Kidney glomerular epithelial cell (primary cell): ENCODE results near the gene GBP3.
"Not testable (repeated sequence)": the region's sequence is repeated elsewhere in the genome, so short reads cannot be mapped to it uniquely, and the experiment has no call there.

Experiments
- DNase-seq: peaks from one replicate; lab custom pipeline; 2025; lab: John Stamatoyannopoulos, UW

GBP3 gene

GRCh38 chr1:89022167-89022959, at the start of gene GBP3:
Gene GBP3 (minus strand): TSS chr1:89022866. CDS start chr1:89020721, 2,145 bp downstream.
- DNase-seq, result peak; percentile 68

GRCh38 chr1:89070509-89070908, 47.8 kb upstream of the GBP3 start:
- no peak for DNase-seq

GRCh38 chr1:89069951-89070350, 47.3 kb upstream of the GBP3 start:
- no peak for DNase-seq

- no peak for DNase-seq
These were observed 45.6 kb upstream of the GBP3 start for GRCh38 chr1:89068291-89068690.

GRCh38 chr1:89065079-89065868, 42.6 kb upstream of the GBP3 start, which contains the start of gene GBP1:
Gene GBP1 (minus strand): TSS chr1:89065208. CDS start chr1:89063234, 1,974 bp downstream.
- DNase-seq, result peak; percentile 84

- peak; percentile 14 for DNase-seq
These were observed 42.0 kb upstream of the GBP3 start for GRCh38 chr1:89064632-89065031.

GRCh38 chr1:89063094-89063493, 40.4 kb upstream of the GBP3 start:
- no peak for DNase-seq

- DNase-seq, result no peak
These were observed 37.4 kb upstream of the GBP3 start for GRCh38 chr1:89060091-89060490.

- DNase-seq, result no peak
These were observed 29.3 kb upstream of the GBP3 start for GRCh38 chr1:89051955-89052312.

GRCh38 chr1:89051300-89051954, 28.8 kb upstream of the GBP3 start:
- no peak for DNase-seq

- DNase-seq, result no peak
These were observed 28.0 kb upstream of the GBP3 start for GRCh38 chr1:89050649-89051033.

- DNase-seq, result not testable (repeated sequence)
These were observed 27.4 kb upstream of the GBP3 start for GRCh38 chr1:89049901-89050648.

GRCh38 chr1:89049187-89049586, 26.5 kb upstream of the GBP3 start:
- DNase-seq, result not testable (repeated sequence)

- no peak for DNase-seq
These were observed 25.1 kb upstream of the GBP3 start for GRCh38 chr1:89047734-89048133.

GRCh38 chr1:89046318-89047183, 23.9 kb upstream of the GBP3 start:
- DNase-seq, result not testable (repeated sequence)

- no peak for DNase-seq
These were observed 22.5 kb upstream of the GBP3 start for GRCh38 chr1:89044970-89045721.

- no peak for DNase-seq
These were observed 21.3 kb upstream of the GBP3 start for GRCh38 chr1:89043940-89044339.

- no peak for DNase-seq
These were observed 19.8 kb upstream of the GBP3 start for GRCh38 chr1:89042491-89042890.

GRCh38 chr1:89041721-89042120, 19.1 kb upstream of the GBP3 start:
- DNase-seq, result no peak

GRCh38 chr1:89041119-89041641, 18.5 kb upstream of the GBP3 start:
- DNase-seq, result no peak
